GM19438 (cell line): ENCODE measurements around the gene C16orf96.

Experiments used
- ATAC-seq: cut with Tn5 transposase; IDR thresholded peaks from one replicate; pipeline ENCODE4 v1.9.1; 2021; ENCODE audit warnings: low read depth; ENCODE audit not compliant: unreplicated experiment

The C16orf96 gene

GRCh38 chr16:4594433-4595410 lies 38.6 kb downstream of the C16orf96 start:
- no peak for ATAC-seq

- no peak for ATAC-seq
Measured at GRCh38 chr16:4597174-4597573, 41.0 kb downstream of the C16orf96 start.

GRCh38 chr16:4599037-4599436 lies 42.9 kb downstream of the C16orf96 start:
- ATAC-seq = no peak

GRCh38 chr16:4599545-4599944 lies 43.4 kb downstream of the C16orf96 start:
- ATAC-seq = no peak

- no peak for ATAC-seq
Measured at GRCh38 chr16:4601036-4601863, 45.1 kb downstream of the C16orf96 start.

- ATAC-seq = no peak
Measured at GRCh38 chr16:4601864-4602186, 45.7 kb downstream of the C16orf96 start.

- ATAC-seq = no peak
Measured at GRCh38 chr16:4602331-4602730, 46.2 kb downstream of the C16orf96 start.

GRCh38 chr16:4603624-4604170 lies 47.6 kb downstream of the C16orf96 start:
- ATAC-seq = no peak

GRCh38 chr16:4604401-4604800 lies 48.3 kb downstream of the C16orf96 start:
- no peak for ATAC-seq

GRCh38 chr16:4606354-4606753 lies 50.2 kb downstream of the C16orf96 start:
- no peak for ATAC-seq

- no peak for ATAC-seq
Measured at GRCh38 chr16:4607841-4608703, 51.9 kb downstream of the C16orf96 start.

- no peak for ATAC-seq
Measured at GRCh38 chr16:4608704-4608980, 52.5 kb downstream of the C16orf96 start.

- ATAC-seq = no peak
Measured at GRCh38 chr16:4609200-4610010, 53.3 kb downstream of the C16orf96 start.

GRCh38 chr16:4610011-4611005 lies 54.2 kb downstream of the C16orf96 start:
- no peak for ATAC-seq

- ATAC-seq = no peak
Measured at GRCh38 chr16:4611337-4612021, 55.3 kb downstream of the C16orf96 start.

GRCh38 chr16:4612474-4612931 lies 56.4 kb downstream of the C16orf96 start:
- ATAC-seq = no peak

- no peak for ATAC-seq
Measured at GRCh38 chr16:4612977-4613635, 57.0 kb downstream of the C16orf96 start.
